EL (cell line): ENCODE measurements around the gene PRKRIP1.
"Not testable (repeated sequence)": the region's sequence is repeated elsewhere in the genome, so short reads cannot be mapped to it uniquely, and the experiment has no call there.

Source experiments
- DNase-seq: peaks from one replicate; pipeline ENCODE4 v3.0.0-alpha.2; 2016

PRKRIP1 gene

GRCh38 chr7:102460467-102460866, 64.3 kb downstream of the PRKRIP1 start:
- DNase-seq = no peak

- DNase-seq = peak; percentile 21
Observed at GRCh38 chr7:102463841-102464576, 67.8 kb downstream of the PRKRIP1 start.

GRCh38 chr7:102464577-102465280, 68.6 kb downstream of the PRKRIP1 start, which contains the start of the genes ALKBH4 and LRWD1:
Gene ALKBH4 (minus strand): TSS chr7:102464863. CDS start chr7:102464836, 27 bp downstream.
Gene LRWD1 (plus strand): TSS chr7:102464984. CDS start chr7:102465081, 97 bp downstream.
- peak; percentile 92 for DNase-seq

GRCh38 chr7:102466097-102466496, 69.9 kb downstream of the PRKRIP1 start:
- DNase-seq = no peak

GRCh38 chr7:102467581-102468477, 71.7 kb downstream of the PRKRIP1 start:
- DNase-seq = no peak

GRCh38 chr7:102468478-102469350, 72.6 kb downstream of the PRKRIP1 start:
- DNase-seq = no peak

- no peak for DNase-seq
Observed at GRCh38 chr7:102469351-102469971, 73.3 kb downstream of the PRKRIP1 start.

- no peak for DNase-seq
Observed at GRCh38 chr7:102469972-102470825, 74.0 kb downstream of the PRKRIP1 start.

- no peak for DNase-seq
Observed at GRCh38 chr7:102471791-102472125, 75.6 kb downstream of the PRKRIP1 start.

GRCh38 chr7:102472126-102473041, 76.2 kb downstream of the PRKRIP1 start:
- no peak for DNase-seq

GRCh38 chr7:102473271-102473991, 77.3 kb downstream of the PRKRIP1 start:
- no peak for DNase-seq

- DNase-seq = not testable (repeated sequence)
Observed at GRCh38 chr7:102474116-102474515, 78.0 kb downstream of the PRKRIP1 start.

GRCh38 chr7:102474736-102475435, 78.7 kb downstream of the PRKRIP1 start:
- DNase-seq = not testable (repeated sequence)
